Neuron (in vitro differentiated cells): ENCODE results near the gene CEP104.

Experiments
- H2AFZ ChIP-seq: one replicate; pipeline ENCODE4 v1.6.1; 2013; ENCODE audit warnings: low read depth, mild to moderate bottlenecking, inconsistent platforms, low read length, moderate library complexity
- H3K27me3 ChIP-seq: one replicate; pipeline ENCODE4 v1.6.1; 2013; ENCODE audit warnings: low read length; ENCODE audit not compliant: insufficient read depth
- H3K36me3 ChIP-seq: one replicate; pipeline ENCODE4 v1.6.1; 2013; ENCODE audit warnings: low read length; ENCODE audit not compliant: insufficient read depth
- H3K4me1 ChIP-seq: one replicate; pipeline ENCODE4 v1.6.1; 2013; ENCODE audit warnings: low read length; ENCODE audit not compliant: insufficient read depth
- H3K4me3 ChIP-seq: 2 replicates; pipeline ENCODE4 v1.5.1; 2013; ENCODE audit warnings: mild to moderate bottlenecking, low read length, moderate library complexity
- H3K9me3 ChIP-seq: one replicate; pipeline ENCODE4 v1.6.1; 2013; ENCODE audit warnings: low read length

CEP104 gene

GRCh38 chr1:3856923-3857790 is at the start of gene CEP104, which contains the start of gene DFFB:
Gene CEP104 (minus strand): TSS chr1:3857211. CDS start chr1:3852407, 4,804 bp downstream.
Gene DFFB (plus strand): TSS chr1:3857476. CDS start chr1:3857604, 128 bp downstream.
- no peaks in the 10 kb centered on the region for H3K36me3 ChIP-seq

GRCh38 chr1:3906672-3907020 is 49.6 kb upstream of the CEP104 start:
- Histone ChIP-seq H3K9me3 (no peaks in the 10 kb centered on the region), H2AFZ (no peak overlapping the region), H3K4me3 (no peak overlapping the region), H3K27me3 (no peaks in the 10 kb centered on the region), H3K36me3 (no peaks in the 10 kb centered on the region), H3K4me1 (peaks cover 25% of the 10 kb centered on the region)

More at GRCh38 chr1:3856923-3857790, at the start of gene CEP104, which contains the start of gene DFFB:
- Histone ChIP-seq H3K4me3 (peak within 1 kb of the TSS; percentile 82), H2AFZ (peak within 1 kb of the TSS; percentile 83), H3K4me1 (peaks cover 20% of the 10 kb centered on the region), H3K27me3 (no peaks in the 10 kb centered on the region), H3K9me3 (no peaks in the 10 kb centered on the region)

GRCh38 chr1:3905953-3906671 is 49.1 kb upstream of the CEP104 start:
- Histone ChIP-seq H3K36me3 (no peaks in the 10 kb centered on the region), H3K4me3 (no peak overlapping the region), H3K27me3 (no peaks in the 10 kb centered on the region), H2AFZ (no peak overlapping the region), H3K4me1 (peaks cover 23% of the 10 kb centered on the region), H3K9me3 (no peaks in the 10 kb centered on the region)

- Histone ChIP-seq H3K27me3 (no peaks in the 10 kb centered on the region), H3K4me1 (peaks cover 20% of the 10 kb centered on the region), H3K4me3 (no peak overlapping the region), H3K36me3 (no peaks in the 10 kb centered on the region), H3K9me3 (no peaks in the 10 kb centered on the region), H2AFZ (no peak overlapping the region)
These were observed 48.4 kb upstream of the CEP104 start for GRCh38 chr1:3905266-3905952.

- Histone ChIP-seq H3K4me3 (no peak overlapping the region), H3K36me3 (no peaks in the 10 kb centered on the region), H3K9me3 (no peaks in the 10 kb centered on the region), H3K4me1 (peaks cover 14% of the 10 kb centered on the region), H2AFZ (no peak overlapping the region), H3K27me3 (no peaks in the 10 kb centered on the region)
These were observed 47.8 kb upstream of the CEP104 start for GRCh38 chr1:3904843-3905185.

- H3K9me3 ChIP-seq: no peaks in the 10 kb centered on the region
- H3K27me3 ChIP-seq: no peaks in the 10 kb centered on the region
- peaks cover 13% of the 10 kb centered on the region for H3K4me1 ChIP-seq
- no peaks in the 10 kb centered on the region for H3K36me3 ChIP-seq
- H2AFZ ChIP-seq: no peak overlapping the region
- H3K4me3 ChIP-seq: no peak overlapping the region
These were observed 47.2 kb upstream of the CEP104 start for GRCh38 chr1:3904006-3904842.

- no peaks in the 10 kb centered on the region for H3K9me3 ChIP-seq
- no peaks in the 10 kb centered on the region for H3K36me3 ChIP-seq
- no peak overlapping the region for H3K4me3 ChIP-seq
- H3K4me1 ChIP-seq: peaks cover 7% of the 10 kb centered on the region
- H3K27me3 ChIP-seq: no peaks in the 10 kb centered on the region
- no peak overlapping the region for H2AFZ ChIP-seq
These were observed 46.4 kb upstream of the CEP104 start for GRCh38 chr1:3903141-3904005.

- no peaks in the 10 kb centered on the region for H3K9me3 ChIP-seq
- no peak overlapping the region for H3K4me3 ChIP-seq
- no peaks in the 10 kb centered on the region for H3K36me3 ChIP-seq
- no peaks in the 10 kb centered on the region for H3K27me3 ChIP-seq
- H3K4me1 ChIP-seq: peaks cover 7% of the 10 kb centered on the region
- no peak overlapping the region for H2AFZ ChIP-seq
These were observed 45.6 kb upstream of the CEP104 start for GRCh38 chr1:3902571-3903091.

- Histone ChIP-seq H2AFZ (no peak overlapping the region), H3K4me3 (no peak overlapping the region), H3K36me3 (no peaks in the 10 kb centered on the region), H3K4me1 (peaks cover 7% of the 10 kb centered on the region), H3K9me3 (no peaks in the 10 kb centered on the region), H3K27me3 (no peaks in the 10 kb centered on the region)
These were observed 45.1 kb upstream of the CEP104 start for GRCh38 chr1:3902111-3902511.

- Histone ChIP-seq H3K9me3 (no peaks in the 10 kb centered on the region), H3K36me3 (no peaks in the 10 kb centered on the region), H3K27me3 (no peaks in the 10 kb centered on the region), H2AFZ (peak overlapping the region; percentile 22), H3K4me3 (peak overlapping the region; percentile 58), H3K4me1 (peaks cover 7% of the 10 kb centered on the region)
These were observed 44.0 kb upstream of the CEP104 start for GRCh38 chr1:3900969-3901529.

- Histone ChIP-seq H3K9me3 (no peaks in the 10 kb centered on the region), H3K4me3 (peak within 1 kb of the TSS; percentile 58), H3K27me3 (no peaks in the 10 kb centered on the region), H3K4me1 (peaks cover 7% of the 10 kb centered on the region), H2AFZ (peak within 1 kb of the TSS; percentile 42), H3K36me3 (no peaks in the 10 kb centered on the region)
These were observed 43.3 kb upstream of the CEP104 start, which contains the start of gene C1orf174 for GRCh38 chr1:3900150-3900968. Gene C1orf174 (minus strand): TSS chr1:3900272. CDS start chr1:3900186, 86 bp downstream.
